ENCODE results near the gene SFPQ.

DNA sequence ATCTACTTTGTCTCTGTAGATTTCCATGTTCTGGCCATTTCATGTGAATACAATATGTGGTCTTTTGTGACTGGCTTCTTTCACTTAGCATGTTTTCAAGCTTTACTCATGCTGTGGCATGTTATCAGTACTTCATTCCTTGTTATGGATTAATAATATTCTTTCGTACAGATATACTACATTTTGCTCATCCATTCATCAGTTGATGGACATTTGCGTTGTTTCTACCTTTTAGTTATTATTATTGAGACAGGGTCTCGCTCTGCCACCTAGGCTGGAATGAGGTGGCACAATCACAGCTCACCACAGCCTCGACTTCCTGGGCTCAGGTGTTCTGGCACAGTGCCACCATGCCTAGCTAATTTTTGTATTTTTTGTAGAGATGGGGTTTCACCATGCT is 21.4 kb downstream of the SFPQ start:
- TF ChIP-seq POLR2A (IDR thresholded peaks at IDR 0.05; ENCODE audit: low read depth, low read length), result no peak
- TF ChIP-seq POU2F2 (IDR thresholded peaks at IDR 0.05; ENCODE audit: low read depth, low read length), result no peak
- no peak for TF ChIP-seq TAF1 (IDR thresholded peaks at IDR 0.05; ENCODE audit: low read depth, low read length)
- no peak for TF ChIP-seq SPI1 (IDR thresholded peaks at IDR 0.05; ENCODE audit: low read depth, low read length)
- no peak for TF ChIP-seq POLR2AphosphoS5 (IDR thresholded peaks at IDR 0.05; ENCODE audit: low read depth, low read length)
- no peak for TF ChIP-seq PAX5 (IDR thresholded peaks at IDR 0.05; ENCODE audit: insufficient read depth, low read length, severe bottlenecking)

Measured in GM12891 (cell line).